CD4-positive, alpha-beta T cell treated with Interferon gamma for 1 hour (primary cell): ENCODE results near the gene ZNF169.
"Not testable (repeated sequence)": the region's sequence is repeated elsewhere in the genome, so short reads cannot be mapped to it uniquely, and the experiment has no call there.

Experiments used
- DNase-seq: peaks from one replicate; pipeline ENCODE4 v3.0.0-alpha.2; 2020

ZNF169 gene

DNA sequence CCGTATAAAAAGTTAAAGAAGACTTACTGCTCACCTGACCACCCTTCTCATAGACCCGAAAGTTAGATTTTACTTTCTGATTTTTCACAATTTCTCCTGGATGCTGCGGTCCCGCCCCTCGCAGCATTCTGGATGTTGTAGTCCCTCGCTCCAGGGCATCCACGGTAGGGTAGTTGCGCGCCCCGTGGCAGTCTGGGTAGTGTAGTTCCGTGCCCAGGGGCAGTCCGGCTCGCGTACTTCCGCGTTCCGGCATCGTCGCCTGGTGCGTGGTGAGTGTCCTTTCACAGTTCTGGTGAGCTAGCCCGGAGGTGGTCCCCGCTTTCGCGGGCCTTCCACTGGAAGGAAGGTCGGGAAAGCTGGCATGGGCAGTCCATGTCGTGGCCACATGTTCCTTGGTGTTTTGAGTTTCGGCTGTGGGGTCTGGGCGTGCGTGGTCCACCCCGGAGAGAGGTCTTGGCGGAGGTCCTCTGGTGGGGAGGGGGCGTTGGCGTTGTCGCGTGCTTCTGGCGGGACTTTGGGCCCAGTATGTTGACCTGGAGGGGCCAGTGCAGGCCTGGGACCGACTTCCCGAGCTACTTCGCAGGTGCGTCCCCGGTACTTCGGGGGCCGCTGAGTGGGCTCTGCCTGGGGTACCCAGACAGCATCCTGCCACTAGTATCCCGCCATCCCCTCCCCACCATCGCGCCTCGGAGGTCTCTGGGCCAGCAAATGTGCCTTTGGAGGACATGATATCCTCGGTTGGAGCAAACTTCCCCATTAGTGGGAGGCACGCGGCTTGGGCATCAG, at the start of gene ZNF169:
TSS of gene ZNF169 (plus strand) at position 222 of the 786 bp plus-strand sequence. CDS start 19,515 bp downstream, outside the sequence.
- peak; percentile 88 for DNase-seq

DNA sequence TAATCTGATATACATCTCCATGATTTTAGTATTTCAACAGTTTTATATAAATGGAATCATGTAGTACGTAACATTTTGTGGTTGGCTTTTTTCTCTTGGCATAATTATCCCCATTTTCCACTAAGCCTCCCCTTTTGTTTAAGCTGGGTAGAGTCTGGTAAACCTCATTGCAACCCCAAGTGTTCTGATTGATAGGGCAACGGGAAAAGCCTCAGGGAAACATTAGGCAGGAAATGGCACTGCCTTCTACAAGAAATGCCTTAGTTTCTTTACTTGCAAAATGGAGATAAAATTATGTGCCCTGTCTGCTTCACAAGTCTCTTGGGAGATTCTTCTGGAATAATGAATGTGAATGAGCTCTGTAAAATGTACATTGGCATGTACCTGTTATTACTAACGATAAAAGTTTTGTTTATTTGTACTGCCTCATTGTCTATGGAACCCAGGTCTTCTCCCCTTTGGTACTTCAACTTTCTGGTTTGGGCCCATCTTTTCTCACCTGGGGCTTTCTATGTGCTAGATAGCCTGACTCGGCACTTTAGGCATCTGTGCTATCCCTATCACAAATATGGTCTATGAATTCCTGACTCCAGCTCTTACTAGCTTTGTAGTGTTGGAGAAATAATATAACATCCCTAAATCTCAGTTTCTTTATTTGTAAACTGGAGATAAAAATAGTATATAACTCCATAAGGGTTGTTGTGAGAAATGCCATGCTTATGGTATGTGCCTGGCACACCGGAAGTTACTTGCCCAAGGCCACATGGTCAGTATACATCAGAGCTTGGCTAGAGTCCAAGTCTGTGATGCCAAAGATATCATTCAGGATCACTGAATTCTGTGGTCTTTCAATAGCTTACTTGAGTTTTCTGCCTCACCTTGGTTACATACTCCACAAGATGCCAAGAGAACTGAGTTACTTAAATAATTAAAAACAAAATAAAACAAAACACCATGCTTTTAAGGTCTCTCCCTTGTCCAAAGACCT, 48.2 kb upstream of the ZNF169 start:
- DNase-seq = no peak

DNA sequence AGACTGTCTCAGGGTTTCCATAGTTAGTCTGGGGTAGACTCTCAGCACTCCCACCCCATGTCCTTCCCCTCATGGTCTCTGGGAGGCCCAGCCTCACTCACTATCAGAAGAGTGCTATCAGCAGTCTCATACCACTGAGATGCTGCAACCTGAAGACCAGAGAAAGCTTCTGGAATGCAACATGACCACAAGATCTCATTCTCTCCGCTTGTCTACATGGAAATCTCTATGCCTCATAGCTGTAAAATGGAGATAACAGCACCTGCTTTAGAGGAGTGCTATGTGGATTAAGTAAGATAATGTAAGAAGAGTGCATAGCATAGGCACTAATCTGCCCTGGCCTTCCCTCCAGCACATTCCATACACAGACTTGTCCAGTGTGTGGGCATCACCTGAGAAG, 47.0 kb upstream of the ZNF169 start:
- no peak for DNase-seq

DNA sequence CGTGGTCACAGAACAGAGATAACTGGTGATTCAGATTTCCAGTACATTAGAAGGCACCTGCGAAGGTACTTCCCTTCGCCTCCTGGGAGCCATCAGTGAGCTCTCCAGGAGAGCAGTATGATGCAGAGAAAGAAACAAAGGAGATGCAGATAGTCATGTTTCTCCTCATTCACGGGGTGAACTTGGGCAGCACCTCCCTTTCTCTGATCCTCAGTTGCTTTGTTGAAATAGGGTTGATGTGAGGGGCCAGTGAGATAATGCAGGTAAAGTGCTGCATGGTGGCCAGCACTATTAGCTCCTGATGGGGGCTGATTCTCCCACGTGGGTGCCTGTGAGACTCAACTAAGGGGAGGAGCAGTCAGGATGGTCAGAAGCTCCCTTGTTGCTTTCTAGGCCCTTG, 46.6 kb upstream of the ZNF169 start:
- DNase-seq = no peak

DNA sequence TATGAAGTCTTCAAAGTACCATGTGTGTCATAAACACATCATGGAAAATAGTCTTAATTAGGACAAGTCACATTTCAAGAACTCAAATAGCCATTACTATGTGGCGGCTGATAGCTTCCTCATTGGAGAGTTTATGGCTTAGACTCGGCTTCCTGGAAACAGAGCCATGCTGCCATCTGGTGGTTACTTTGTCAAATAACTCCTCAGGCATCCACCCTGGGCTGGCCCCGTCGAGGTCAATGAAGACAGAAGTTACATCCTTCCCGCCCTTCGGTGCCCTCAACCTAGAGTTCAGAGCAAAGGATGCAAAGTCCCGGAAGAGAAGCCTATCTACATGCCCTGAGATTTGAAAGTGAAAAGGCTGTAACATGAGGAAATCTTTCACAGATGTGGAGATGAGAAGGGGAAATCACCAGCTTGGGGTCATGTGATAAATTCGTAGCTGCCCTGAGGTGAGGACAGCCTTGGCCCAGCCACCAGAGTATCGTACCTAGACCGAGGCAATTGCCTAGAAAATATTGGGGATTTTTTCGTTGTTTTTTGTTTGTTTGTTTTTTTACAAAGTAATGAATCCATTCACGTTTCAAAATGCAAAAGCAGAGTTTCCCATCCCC, 45.5 kb upstream of the ZNF169 start:
- peak; percentile 67 for DNase-seq

DNA sequence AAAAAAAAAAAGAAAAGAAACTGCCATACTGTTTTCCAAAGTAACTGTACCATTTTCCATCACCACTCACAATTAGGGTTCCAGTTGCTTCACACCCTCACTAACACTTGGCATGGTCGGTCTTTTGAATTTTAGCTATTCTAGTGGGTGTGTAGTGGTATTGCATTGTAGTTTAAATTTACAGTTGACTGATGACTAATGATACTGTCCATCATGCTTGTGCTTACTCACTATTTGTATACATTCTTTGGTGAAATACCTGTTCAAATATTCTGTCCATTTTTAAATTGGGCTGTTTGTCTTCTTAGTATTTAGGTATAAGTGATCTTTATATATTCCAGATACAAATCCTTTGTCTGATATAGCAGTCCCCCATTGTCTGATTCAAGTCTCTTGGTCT, 36.2 kb upstream of the ZNF169 start:
- no peak for DNase-seq

DNA sequence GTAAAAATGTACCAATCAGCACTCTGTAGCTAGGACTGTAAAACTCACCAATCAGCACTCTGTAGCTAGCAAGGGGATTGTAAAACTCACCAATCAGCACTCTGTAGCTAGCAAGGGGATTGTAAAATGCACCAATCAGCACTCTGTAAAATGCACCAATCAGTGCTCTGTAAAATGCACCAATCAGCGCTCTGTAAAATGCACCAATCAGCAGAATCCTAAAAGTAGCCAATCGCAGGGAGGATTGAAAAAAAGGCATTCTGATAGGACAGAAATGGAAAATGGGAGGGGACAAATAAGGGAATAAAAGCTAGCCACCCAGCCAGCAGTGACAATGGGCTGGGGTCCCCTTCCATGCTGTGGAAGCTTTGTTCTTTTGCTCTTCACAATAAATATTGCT, 33.7 kb upstream of the ZNF169 start:
- not testable (repeated sequence) for DNase-seq

DNA sequence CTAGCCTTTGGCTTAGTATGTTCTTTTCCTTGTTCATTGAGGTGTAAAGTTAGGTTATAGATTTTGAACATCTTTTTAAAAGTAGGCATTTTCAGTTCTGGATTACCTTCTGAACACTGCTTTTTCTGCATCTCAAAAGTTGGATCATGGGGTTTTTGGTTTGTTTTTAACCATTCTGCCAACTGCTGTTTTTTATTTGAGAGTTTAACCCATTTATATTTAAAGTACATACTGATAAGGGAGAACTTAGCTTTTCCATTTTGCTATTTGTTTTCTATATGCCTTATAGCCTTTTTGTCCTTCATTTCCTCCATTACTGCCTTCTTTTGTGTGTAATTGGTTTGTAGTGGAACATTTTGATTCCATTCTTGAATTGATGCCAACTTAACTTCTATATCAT, 30.5 kb upstream of the ZNF169 start:
- DNase-seq = no peak

DNA sequence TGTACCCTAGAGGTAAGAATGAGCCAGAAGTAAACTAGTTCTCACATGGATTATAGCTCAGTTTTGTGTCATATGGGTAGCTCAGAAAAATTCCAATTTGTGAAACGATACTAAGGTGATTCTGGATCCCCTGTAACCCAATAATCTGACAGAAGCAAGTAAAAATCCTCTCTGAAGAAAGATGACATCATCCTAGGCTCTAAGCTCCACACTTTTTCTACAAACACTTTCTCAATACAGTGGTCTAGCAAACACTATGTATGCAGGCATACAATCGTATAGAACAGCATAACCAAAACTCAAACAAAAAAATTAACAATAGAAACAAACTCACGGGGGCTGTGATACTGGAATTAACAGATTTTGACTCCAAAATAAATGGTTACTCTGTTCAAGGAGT, 26.7 kb upstream of the ZNF169 start:
- no peak for DNase-seq

DNA sequence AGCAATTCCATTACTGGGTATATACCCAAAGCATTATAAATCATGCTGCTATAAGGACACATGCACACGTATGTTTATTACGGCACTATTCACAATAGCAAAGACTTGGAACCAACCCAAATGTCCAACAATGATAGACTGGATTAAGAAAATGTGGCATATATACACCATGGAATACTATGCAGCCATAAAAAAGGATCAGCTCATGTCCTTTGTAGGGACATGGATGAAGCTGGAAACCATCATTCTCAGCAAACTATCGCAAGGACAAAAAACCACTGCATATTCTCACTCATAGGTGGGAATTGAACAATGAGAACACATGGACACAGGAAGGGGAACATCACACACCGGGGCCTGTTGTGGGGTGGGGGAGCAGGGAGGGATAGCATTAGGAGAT, 18.0 kb upstream of the ZNF169 start:
- not testable (repeated sequence) for DNase-seq

DNA sequence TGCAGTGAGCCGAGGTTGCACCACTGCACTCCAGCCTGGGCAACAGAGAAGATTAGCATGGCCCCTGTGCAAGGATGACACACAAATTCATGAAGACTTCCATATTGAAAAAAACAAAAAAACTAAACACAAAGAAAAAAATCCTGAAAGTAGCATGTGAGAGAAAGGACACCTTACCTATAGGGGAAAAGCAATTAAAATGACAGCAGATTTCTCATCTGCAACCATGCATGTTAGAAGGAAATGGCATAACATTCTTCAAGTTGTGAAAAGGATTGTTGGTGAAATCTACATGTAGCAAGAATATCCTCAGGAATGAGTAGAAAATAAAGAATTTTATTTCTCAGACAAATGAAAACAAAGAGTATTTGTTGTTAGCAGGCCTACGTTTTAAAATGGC, 13.4 kb upstream of the ZNF169 start:
- DNase-seq = no peak

DNA sequence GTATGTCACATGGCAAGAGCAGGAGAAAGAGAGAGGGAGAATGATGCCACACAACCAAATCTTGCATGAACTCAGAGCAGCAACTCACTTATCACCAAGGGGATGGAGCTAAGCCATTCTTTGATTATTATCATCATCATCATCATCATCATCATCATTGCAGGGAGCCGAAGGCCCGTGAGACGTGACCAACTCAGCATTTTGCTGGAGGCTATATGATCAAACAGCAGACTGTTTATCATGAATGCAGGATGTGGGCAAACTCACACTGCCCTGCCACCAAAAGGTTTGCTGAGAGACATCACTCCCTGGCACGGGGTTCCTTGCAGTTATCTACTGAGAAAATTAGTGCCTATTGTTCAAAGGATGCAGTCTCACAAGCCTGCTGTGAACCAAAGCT, 8.6 kb upstream of the ZNF169 start:
- no peak for DNase-seq

DNA sequence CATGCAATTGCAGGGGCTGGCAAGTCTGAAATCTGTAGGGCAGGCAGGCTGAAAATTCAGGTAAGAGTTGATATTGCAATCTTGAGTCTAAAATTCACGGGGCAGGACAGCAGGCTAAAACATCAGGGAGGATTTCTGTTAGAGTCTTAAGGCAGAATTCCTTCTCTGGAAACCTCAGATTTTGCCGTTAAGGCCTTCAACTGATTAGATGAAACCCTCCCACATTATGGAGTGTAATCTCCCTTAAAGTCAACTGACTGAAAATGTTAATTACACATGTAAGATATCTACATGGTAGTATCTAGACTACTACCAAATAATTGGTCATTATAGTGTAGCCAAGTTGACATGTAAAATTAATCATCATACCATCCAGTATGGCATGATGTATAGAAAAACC, 3.1 kb upstream of the ZNF169 start:
- no peak for DNase-seq

DNA sequence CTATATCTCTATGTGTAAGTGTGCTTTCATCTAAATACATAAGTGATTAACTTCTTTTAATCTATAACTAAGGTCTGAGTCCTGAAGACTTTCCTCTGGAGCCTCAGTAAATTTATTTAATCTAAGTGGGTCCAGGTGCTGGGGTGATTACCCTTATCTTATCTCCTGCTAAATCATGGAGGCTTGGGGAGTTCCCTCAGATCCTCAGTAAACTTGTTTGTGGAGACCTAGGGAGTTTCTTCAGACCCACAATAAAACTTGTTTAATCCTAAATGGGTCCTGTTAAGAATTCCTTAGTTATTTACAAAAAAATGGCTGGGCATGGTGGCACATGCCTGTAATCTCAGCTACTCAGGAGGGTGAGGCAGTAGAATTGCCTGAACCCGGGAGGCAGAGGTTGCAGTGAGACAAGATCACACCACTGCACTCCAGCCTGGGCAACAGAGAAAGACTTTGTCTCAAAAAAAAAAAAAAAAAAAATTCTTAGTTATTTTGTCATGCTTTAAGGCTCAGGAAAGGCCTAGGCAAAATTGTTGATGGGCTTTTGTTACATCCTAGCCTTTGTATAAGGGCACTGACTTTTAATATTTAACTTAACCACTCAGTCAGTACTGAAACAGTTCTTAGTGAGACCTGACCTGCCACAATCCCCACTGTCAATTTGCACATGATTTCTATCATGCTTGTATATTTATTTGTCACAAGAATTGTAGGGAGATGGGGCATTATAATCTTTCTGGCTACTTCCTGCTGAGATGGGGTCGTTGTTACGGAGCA, 6.7 kb downstream of the ZNF169 start:
- DNase-seq = not testable (repeated sequence)

DNA sequence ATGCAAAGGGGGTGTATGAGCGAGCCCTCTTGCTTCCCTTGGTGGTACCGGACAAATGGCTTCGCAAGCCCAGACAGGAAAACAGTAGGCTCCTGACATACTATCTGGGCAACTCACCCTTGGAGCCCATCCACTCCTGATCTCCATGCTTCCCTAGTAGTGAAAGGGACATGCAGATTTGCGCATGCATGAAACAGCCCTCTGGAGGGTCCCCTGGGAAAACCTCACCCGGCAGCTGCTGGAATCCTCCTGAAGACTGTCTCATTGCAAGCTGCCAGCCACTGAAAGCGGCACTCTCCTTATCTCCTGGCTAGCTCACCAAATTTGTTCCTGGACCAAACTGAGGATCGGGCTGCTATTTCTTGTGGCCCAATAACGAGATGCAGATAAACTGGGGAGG, 10.2 kb downstream of the ZNF169 start:
- no peak for DNase-seq

DNA sequence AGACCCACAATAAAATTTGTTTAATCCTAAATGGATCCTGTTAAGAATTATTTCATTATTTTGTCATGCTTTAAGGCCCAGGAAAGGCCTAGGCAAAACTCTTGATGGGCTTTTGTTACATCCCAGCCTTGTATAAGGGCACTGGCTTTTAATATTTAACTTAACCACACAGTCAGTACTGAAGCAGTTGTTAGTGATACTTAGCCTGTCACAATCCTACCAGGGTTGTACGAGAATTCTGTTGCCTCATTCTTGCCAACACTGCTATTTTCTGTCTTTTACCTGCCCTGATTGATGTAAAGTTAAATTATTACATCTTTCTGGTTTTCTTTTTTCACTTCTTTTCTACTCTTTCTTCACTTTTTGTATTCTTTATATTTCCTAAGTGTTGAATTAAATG, 10.9 kb downstream of the ZNF169 start:
- DNase-seq = no peak

DNA sequence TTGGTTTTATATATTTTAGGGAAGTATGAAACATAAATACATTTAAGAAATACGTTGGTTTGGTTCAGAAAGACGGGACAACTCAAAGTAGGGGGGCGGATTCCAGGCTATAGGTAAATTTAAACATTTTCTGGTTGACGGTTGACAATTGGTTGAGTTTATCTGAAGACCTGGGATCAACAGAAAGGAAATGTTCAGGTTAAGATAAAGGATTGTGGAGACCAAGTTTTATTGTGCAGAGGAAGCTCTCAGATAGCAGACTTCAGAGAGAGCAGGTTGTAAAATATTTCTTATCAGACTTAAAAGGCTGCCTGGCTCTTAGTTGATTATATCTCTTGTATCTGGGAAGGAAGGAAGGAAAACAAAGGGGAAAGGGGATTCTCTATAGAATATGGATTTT, 17.9 kb downstream of the ZNF169 start:
- not testable (repeated sequence) for DNase-seq

DNA sequence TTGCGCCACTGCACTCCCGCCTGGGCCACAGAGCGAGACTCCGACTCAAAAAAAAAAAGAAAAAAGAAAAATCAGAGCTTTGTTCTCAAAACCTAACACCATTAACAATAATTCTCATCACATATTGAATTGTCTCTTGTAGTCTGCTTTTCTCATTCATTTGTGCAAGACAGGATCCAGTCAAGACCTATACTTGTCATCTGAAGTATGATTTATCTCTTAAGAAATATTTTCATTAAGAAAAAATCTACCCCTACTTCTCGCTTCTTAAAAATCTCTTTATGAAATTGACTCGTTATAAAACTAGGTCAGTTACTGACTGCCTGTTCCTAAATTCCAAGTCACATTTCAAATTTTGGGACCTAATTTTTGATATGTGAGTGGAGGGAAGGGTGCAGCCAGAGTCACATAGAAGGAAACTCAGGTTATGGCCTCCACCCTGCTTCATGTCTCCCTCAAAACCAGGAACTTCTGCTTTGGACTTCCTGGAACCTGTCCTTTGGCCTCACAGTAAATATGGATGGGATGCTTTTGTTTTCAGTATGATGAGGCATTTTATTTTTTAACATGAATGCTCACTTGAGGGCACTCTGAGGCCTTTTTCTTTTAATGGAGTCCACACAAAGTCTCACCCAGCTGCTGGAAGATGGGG, 18.9 kb downstream of the ZNF169 start:
- DNase-seq = no peak

DNA sequence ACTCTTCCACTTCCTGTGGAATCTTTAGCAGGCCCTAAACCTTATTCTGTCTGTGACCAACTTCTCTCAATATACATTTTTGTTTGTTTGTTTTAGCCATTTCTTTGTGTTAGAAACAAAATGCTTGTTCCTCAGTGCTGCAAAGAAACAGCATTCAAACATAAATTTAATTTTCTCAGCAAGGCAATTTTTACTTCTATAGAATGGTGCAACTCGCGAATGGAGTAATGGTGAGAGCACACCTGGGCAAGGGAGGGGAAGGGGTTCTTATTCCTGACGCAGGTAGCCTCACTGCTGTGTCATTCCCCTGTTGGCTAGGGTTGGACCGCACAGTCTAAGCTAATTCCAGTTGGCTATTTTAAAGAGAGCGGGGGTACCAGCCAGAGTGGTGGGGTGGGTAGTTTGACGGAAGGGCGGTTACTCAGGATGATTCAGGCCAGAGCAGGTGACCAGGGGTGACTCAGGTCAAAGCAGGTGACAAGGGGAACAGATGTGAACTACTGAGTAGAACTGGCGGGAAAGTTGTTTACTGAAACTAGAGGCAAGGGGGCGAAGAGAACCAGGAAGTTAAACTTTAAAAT, 21.4 kb downstream of the ZNF169 start:
- no peak for DNase-seq

DNA sequence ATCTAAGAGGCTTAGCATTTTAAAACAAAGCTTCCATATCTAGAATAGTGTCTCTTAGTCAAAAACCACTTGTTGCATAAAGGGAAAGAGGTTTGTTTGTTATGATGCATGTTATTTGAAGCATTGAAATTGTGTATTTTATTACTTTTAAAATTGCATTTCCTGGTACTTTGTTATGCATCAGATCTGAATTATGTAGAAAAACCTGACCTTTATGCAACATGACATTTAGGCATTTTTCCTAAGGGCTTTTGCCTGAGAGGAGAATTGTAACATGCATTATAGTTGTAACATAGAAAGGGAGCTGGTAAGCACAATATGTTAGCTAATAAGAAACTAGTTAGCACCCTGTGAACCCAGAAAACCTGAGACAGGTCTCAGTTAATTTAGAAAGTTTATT, 22.0 kb downstream of the ZNF169 start:
- no peak for DNase-seq

DNA sequence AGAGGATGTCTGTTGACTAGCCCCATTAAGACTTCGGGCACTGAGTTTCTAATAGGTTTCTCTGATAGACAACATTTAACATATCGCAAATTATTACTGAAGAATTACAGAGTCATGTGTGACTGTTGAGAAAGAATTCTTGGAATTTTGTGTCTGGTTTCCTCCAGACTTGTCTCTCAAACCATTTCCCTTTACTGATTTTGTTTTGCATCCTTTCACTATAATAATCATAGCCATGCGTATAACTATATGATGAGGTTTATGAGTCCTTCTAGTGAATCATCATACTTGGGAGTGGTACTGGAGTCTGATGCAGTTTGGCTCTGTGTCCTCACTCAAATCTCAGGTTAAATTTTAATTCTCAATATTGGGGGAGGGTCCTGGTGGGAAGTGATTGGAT, 27.0 kb downstream of the ZNF169 start:
- no peak for DNase-seq
